GM12891 (cell line): ENCODE results near the gene C5orf15.

Experiments
- PAX5 ChIP-seq: IDR thresholded peaks from 2 replicates; pipeline ENCODE4 v1.6.1; 2011; ENCODE audit warnings: low read length, moderate library complexity, mild to moderate bottlenecking; ENCODE audit not compliant: insufficient read depth, severe bottlenecking
- POLR2A ChIP-seq: IDR thresholded peaks from 2 replicates; pipeline ENCODE4 v1.6.1; 2011; ENCODE audit warnings: low read depth, low read length, control low read depth
- POLR2AphosphoS5 ChIP-seq: IDR thresholded peaks from 2 replicates; pipeline ENCODE4 v1.6.1; 2011; ENCODE audit warnings: low read depth, low read length, control low read depth
- POU2F2 ChIP-seq: IDR thresholded peaks from 2 replicates; pipeline ENCODE4 v1.6.1; 2011; ENCODE audit warnings: low read depth, mild to moderate bottlenecking, control low read depth, low read length, moderate library complexity
- SPI1 ChIP-seq: IDR thresholded peaks from 2 replicates; pipeline ENCODE4 v1.6.1; 2011; ENCODE audit warnings: low read depth, low read length, control low read depth
- TAF1 ChIP-seq: IDR thresholded peaks from 2 replicates; pipeline ENCODE4 v1.6.1; 2011; ENCODE audit warnings: low read depth, low read length, control low read depth

DNA sequence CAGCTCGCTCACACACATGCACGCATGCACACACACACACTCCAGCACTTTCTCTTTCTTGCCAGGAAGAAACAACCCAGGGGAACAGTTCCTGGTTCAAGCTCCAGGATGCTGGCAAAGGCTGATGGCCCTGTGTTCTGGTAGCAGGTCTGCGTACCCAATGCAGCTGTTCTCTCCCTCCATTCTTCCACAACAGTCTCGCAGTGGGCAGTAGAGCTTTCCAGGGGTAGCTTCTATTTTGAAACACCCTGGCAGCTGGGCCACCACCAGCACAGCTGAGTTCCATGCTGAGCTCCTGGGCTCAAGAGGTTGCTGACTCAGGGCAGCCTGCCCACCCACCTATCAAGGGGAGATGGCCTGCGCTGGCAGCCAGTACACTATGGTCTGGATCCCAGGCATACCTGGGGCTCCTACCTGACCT is 31.7 kb upstream of the C5orf15 start:
- no peak for TF ChIP-seq TAF1
- TF ChIP-seq POLR2A: 0 out of 2 replicates have a peak, but pooled peaks have one; percentile 8
- no peak for TF ChIP-seq POLR2AphosphoS5
- no peak for TF ChIP-seq SPI1
- TF ChIP-seq POU2F2: 0 out of 2 replicates have a peak, but pooled peaks have one; percentile 46
- no peak for TF ChIP-seq PAX5
